Gastroesophageal sphincter (tissue), 3 donors: Measurements from ENCODE around the gene VAV1.

ENCODE experiments used
- POLR2A ChIP-seq, 2 donors: fragments of 450-650 bp; IDR thresholded peaks; one replicate each; pipeline ENCODE4 v1.6.1; 2017; ENCODE audit warnings: antibody characterized with exemption in 2 of 2, mild to moderate bottlenecking in 2 of 2, moderate library complexity in 1 of 2
- TF ChIP-seq, protein P1 (sequence below), 4 experiments: fragments of 200-600 bp in 2 of 4; fragments of 450-650 bp in 2 of 4; sonication (generic) in 1 of 4; IDR thresholded peaks; one replicate each; pipeline ENCODE4 v1.5.1; 2017 to 2019; ENCODE audit warnings: antibody characterized with exemption in 4 of 4, mild to moderate bottlenecking in 2 of 4, moderate library complexity in 2 of 4

DNA sequence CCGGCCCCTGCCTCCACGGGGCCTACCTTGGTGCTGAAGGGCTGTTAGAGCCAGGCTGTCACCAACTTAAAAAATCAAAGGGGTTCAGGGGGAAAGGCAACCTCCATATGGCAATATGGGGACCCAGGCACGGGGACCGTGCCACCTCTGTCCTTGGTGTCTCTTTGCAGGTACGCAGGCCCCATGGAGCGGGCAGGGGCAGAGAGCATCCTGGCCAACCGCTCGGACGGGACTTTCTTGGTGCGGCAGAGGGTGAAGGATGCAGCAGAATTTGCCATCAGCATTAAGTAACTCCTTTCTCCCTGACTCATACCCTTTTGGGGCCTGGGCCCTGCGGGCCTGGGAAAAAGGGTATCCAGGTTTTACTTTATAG lies 75.3 kb downstream of the VAV1 start:
- TF ChIP-seq POLR2A (IDR thresholded peaks at IDR 0.05) = no peak
- TF ChIP-seq, protein P1, sequence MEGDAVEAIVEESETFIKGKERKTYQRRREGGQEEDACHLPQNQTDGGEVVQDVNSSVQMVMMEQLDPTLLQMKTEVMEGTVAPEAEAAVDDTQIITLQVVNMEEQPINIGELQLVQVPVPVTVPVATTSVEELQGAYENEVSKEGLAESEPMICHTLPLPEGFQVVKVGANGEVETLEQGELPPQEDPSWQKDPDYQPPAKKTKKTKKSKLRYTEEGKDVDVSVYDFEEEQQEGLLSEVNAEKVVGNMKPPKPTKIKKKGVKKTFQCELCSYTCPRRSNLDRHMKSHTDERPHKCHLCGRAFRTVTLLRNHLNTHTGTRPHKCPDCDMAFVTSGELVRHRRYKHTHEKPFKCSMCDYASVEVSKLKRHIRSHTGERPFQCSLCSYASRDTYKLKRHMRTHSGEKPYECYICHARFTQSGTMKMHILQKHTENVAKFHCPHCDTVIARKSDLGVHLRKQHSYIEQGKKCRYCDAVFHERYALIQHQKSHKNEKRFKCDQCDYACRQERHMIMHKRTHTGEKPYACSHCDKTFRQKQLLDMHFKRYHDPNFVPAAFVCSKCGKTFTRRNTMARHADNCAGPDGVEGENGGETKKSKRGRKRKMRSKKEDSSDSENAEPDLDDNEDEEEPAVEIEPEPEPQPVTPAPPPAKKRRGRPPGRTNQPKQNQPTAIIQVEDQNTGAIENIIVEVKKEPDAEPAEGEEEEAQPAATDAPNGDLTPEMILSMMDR (IDR thresholded peaks at IDR 0.05) = no peak
